HCT116 (cell line): ENCODE data around the gene FBXO7. TPM values are rescaled to one million over a fixed set of nuclear protein-coding genes. Genes with fewer than 3 reads are reported as not detected.

Experiments
- ATAC-seq: fragments of 200-7000 bp; cut with Tn5 transposase; 2 replicates; pipeline ENCODE4 v1.9.1; 2020; ENCODE audit warnings: mild to moderate bottlenecking, moderate library complexity
- BruUV-seq: library from RNA; stranded (reverse); fragments of 400-500 nt; replicated peaks from 2 replicates; lab custom pipeline; 2021; lab: Mats Ljungman, UMichigan
- CTCF ChIA-PET: fragments of 300-600 bp; sonication (Branson Sonifier 250); formaldehyde crosslinking; loops from one replicate; lab custom pipeline; 2021; ENCODE audit warnings: antibody characterized with exemption; lab: Charles Lee
- POLR2A ChIA-PET: fragments of 300-600, 350-600 bp; sonication (Branson Sonifier 250); formaldehyde crosslinking; loops from one replicate; lab custom pipeline; 2021; ENCODE audit warnings: antibody characterized with exemption; lab: Charles Lee
- RAD21 ChIA-PET, 2 experiments: fragments of 300-600 bp; sonication (Branson Sonifier 250); formaldehyde crosslinking; loops; one replicate each; lab custom pipeline; 2023; ENCODE audit warnings: low total read pairs in 2 of 2; ENCODE audit not compliant: uncharacterized antibody in 2 of 2, unreplicated experiment in 2 of 2, low non-redundant PET in 1 of 2; lab: Charles Lee
- DNase-seq: peaks from one replicate; pipeline ENCODE4 v3.0.0-alpha.2; 2010; ENCODE audit warnings: low read depth, low spot score
- H2AFZ ChIP-seq: fragments of 200-600 bp; shearing (Covaris generic), sonication (generic); 2 replicates; pipeline ENCODE4 v1.6.1; 2017; ENCODE audit warnings: low read depth, mixed run types, mixed read lengths, antibody characterized with exemption, low read length; ENCODE audit not compliant: poor library complexity, severe bottlenecking
- H3K27ac ChIP-seq: 2 replicates; pipeline ENCODE4 v1.5.1; 2012; ENCODE audit warnings: low read depth, low read length
- H3K27me3 ChIP-seq: fragments of 200-600 bp; sonication (generic); 2 replicates; pipeline ENCODE4 v1.6.1; 2016; ENCODE audit warnings: mixed run types, low read length, mixed read lengths; ENCODE audit not compliant: insufficient read depth
- H3K36me3 ChIP-seq, 2 experiments: fragments of 200-500 bp in 1 of 2; fragments of 200-600 bp in 1 of 2; sonication (Bioruptor generic) in 1 of 2; sonication (generic) in 1 of 2; 2 replicates each; pipeline versions ENCODE4 v1.5.1 to v1.6.1; 2014 to 2016; ENCODE audit warnings: low read length in 2 of 2, inconsistent platforms in 1 of 2, mixed read lengths in 1 of 2, mixed run types in 1 of 2; ENCODE audit not compliant: insufficient read depth in 2 of 2, control insufficient read depth in 1 of 2
- H3K4me1 ChIP-seq, 2 experiments: fragments of 200-600 bp in 1 of 2; sonication (generic) in 1 of 2; 2 replicates each; pipeline versions ENCODE4 v1.5.1 to v1.6.1; 2012 to 2017; ENCODE audit warnings: low read length in 2 of 2, inconsistent platforms in 1 of 2, mild to moderate bottlenecking in 1 of 2, mixed read lengths in 1 of 2, mixed run types in 1 of 2, moderate library complexity in 1 of 2; ENCODE audit not compliant: insufficient read depth in 2 of 2, control insufficient read depth in 1 of 2
- H3K4me2 ChIP-seq: fragments of 200-600 bp; sonication (generic); 2 replicates; pipeline ENCODE4 v1.6.1; 2017; ENCODE audit warnings: mixed run types, low read length, mixed read lengths
- H3K4me3 ChIP-seq, 2 experiments: fragments of 200-600 bp in 1 of 2; sonication (generic) in 1 of 2; replicated peaks in 1 of 2; 2 replicates each; pipeline ENCODE4 v1.5.1; 2011 to 2016; ENCODE audit warnings: low read length in 2 of 2, control low read depth in 1 of 2, low read depth in 1 of 2, mild to moderate bottlenecking in 1 of 2, mixed read lengths in 1 of 2, mixed run types in 1 of 2
- H3K79me2 ChIP-seq: fragments of 200-600 bp; sonication (generic); 2 replicates; pipeline ENCODE4 v1.6.1; 2017; ENCODE audit warnings: mild to moderate bottlenecking, mixed run types, low read length, moderate library complexity, mixed read lengths; ENCODE audit not compliant: insufficient read depth
- H3K9ac ChIP-seq: fragments of 200-600 bp; sonication (generic); 2 replicates; pipeline ENCODE4 v1.6.1; 2016; ENCODE audit warnings: low read length, mixed read lengths
- H3K9me2 ChIP-seq: fragments of 200-600 bp; sonication (generic), shearing (Covaris generic); 2 replicates; pipeline ENCODE4 v1.6.1; 2017; ENCODE audit warnings: mixed run types, mild to moderate bottlenecking, moderate library complexity; ENCODE audit not compliant: insufficient read depth
- H3K9me3 ChIP-seq, 2 experiments: fragments of 200-500 bp in 1 of 2; fragments of 200-600 bp in 1 of 2; sonication (Bioruptor generic) in 1 of 2; sonication (generic) in 1 of 2; 2 replicates each; pipeline ENCODE4 v1.6.1; 2014 to 2017; ENCODE audit warnings: low read length in 2 of 2, mixed read lengths in 2 of 2, inconsistent platforms in 1 of 2, low read depth in 1 of 2, mild to moderate bottlenecking in 1 of 2, mixed run types in 1 of 2, moderate library complexity in 1 of 2; ENCODE audit not compliant: control insufficient read depth in 1 of 2, insufficient read depth in 1 of 2
- H4K20me1 ChIP-seq: fragments of 200-600 bp; sonication (generic), shearing (Covaris generic); 2 replicates; pipeline ENCODE4 v1.6.1; 2017; ENCODE audit warnings: mixed run types, mild to moderate bottlenecking, moderate library complexity; ENCODE audit not compliant: insufficient read depth
- ELF1 ChIP-seq: IDR thresholded peaks from 2 replicates; pipeline ENCODE4 v1.6.1; 2012; ENCODE audit warnings: low read depth, borderline replicate concordance
- EZH2phosphoT487 ChIP-seq: fragments of 200-600 bp; IDR thresholded peaks from 2 replicates; pipeline ENCODE4 v1.6.1; 2018; ENCODE audit warnings: antibody characterized with exemption, borderline replicate concordance
- FOSL1 ChIP-seq: IDR thresholded peaks from 2 replicates; pipeline ENCODE4 v1.6.1; 2012; ENCODE audit warnings: low read depth
- JUND ChIP-seq: IDR thresholded peaks from 2 replicates; pipeline ENCODE4 v1.6.1; 2012
- SIN3A ChIP-seq: IDR thresholded peaks from 2 replicates; pipeline ENCODE4 v1.6.1; 2012; ENCODE audit warnings: low read depth
- SP1 ChIP-seq: IDR thresholded peaks from 2 replicates; pipeline ENCODE4 v1.6.1; 2012; ENCODE audit warnings: low read depth
- TCF7L2 ChIP-seq: IDR thresholded peaks from 2 replicates; pipeline ENCODE4 v1.7.0; 2011; ENCODE audit warnings: borderline replicate concordance, inconsistent platforms; ENCODE audit not compliant: insufficient read depth, insufficient read length; ENCODE audit errors: extremely low read depth
- YY1 ChIP-seq: IDR thresholded peaks from 2 replicates; pipeline ENCODE4 v1.6.1; 2011; ENCODE audit warnings: low read length, low read depth, moderate library complexity, mild to moderate bottlenecking; ENCODE audit not compliant: insufficient replicate concordance; ENCODE audit errors: extremely low read depth
- ZFX ChIP-seq: fragments of 450-650 bp; IDR thresholded peaks from 2 replicates; pipeline ENCODE4 v1.6.1; 2017
- intact Hi-C: fragments of 100-400 bp; cut with micrococcal nuclease; formaldehyde crosslinking; loops from 2 replicates; pipeline ENCODE4 v1.10.0; 2022
- total RNA-seq: library from RNA; stranded (reverse); gene quantifications from one replicate; pipeline ENCODE4 v1.2.1, GENCODE V29; 2021; ENCODE audit not compliant: unreplicated experiment
- TF ChIP-seq, protein P1 (sequence below): IDR thresholded peaks from 2 replicates; pipeline ENCODE4 v1.6.1; 2012
- TF ChIP-seq, protein P2 (sequence below): IDR thresholded peaks from 2 replicates; pipeline ENCODE4 v1.6.1; 2012

FBXO7 gene
- total RNA-seq, 1 experiment from 2014 or later, result 69.2 TPM

DNA sequence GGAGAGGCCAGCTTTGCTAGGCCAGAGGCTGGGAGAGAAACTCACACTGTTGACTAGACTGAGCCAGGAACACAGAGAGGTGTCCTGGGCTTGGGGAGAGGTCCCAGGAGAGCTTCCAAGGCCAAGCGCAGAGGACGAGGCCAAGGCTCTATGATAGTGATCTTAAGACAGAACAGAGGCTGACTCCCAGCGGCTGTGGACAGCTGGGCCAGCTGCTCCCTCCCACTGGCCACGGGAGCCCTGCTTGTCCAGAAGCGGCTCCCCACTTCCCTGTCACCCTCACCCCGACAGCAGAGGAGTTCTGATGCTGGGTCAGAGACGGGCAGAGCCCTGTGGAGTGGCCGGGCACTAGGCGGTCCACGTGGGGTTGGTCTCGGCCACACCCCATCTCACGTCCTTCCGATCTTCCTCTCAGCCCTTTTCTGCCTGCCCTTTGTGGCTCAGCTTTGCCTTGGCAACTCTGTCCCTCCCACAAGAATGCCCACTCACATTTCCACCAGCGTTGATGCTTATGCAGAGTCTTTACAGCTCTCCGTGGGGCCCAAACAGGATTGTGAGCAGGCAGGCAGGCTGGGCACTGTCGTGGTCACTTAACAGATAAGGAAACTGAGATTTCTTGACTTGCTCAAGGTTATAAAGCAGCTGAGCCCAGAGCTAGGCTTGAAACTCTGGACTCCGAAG lies 68.2 kb downstream of the FBXO7 start:
- POLR2A ChIA-PET, result no interaction called here
- Histone ChIP-seq H2AFZ (no peak overlapping the region), H3K4me1 (no peaks in the 10 kb centered on the region), H3K9me3 (no peaks in the 10 kb centered on the region), H3K79me2 (no peaks in the 10 kb centered on the region), H3K4me3 (no peak overlapping the region), H3K9me2 (no peaks in the 10 kb centered on the region), H3K27ac (no peak overlapping the region), H3K36me3 (no peaks in the 10 kb centered on the region), H3K4me2 (no peak overlapping the region), H4K20me1 (no peaks in the 10 kb centered on the region), H3K27me3 (peaks cover 41% of the 10 kb centered on the region), H3K9ac (no peak overlapping the region)
- CTCF ChIA-PET, result no interaction called here
- ATAC-seq (no peak), DNase-seq (no peak)
- RAD21 ChIA-PET, result interaction anchor here in 1 of 2 experiments (1.4 kb wide), 1 partner anchor 254 kb away, joined by 3 read pairs; no protein-coding TSS in a partner anchor
- TF ChIP-seq ELF1 (no peak), TCF7L2 (no peak), SP1 (no peak), JUND (no peak), SIN3A (no peak), FOSL1 (no peak), YY1 (no peak)
- TF ChIP-seq, protein P1, sequence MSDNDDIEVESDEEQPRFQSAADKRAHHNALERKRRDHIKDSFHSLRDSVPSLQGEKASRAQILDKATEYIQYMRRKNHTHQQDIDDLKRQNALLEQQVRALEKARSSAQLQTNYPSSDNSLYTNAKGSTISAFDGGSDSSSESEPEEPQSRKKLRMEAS, result no peak
- TF ChIP-seq, protein P2, sequence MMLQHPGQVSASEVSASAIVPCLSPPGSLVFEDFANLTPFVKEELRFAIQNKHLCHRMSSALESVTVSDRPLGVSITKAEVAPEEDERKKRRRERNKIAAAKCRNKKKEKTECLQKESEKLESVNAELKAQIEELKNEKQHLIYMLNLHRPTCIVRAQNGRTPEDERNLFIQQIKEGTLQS, result no peak
- BruUV-seq, result no TSS peak
- intact Hi-C loops, result no loop called here

DNA sequence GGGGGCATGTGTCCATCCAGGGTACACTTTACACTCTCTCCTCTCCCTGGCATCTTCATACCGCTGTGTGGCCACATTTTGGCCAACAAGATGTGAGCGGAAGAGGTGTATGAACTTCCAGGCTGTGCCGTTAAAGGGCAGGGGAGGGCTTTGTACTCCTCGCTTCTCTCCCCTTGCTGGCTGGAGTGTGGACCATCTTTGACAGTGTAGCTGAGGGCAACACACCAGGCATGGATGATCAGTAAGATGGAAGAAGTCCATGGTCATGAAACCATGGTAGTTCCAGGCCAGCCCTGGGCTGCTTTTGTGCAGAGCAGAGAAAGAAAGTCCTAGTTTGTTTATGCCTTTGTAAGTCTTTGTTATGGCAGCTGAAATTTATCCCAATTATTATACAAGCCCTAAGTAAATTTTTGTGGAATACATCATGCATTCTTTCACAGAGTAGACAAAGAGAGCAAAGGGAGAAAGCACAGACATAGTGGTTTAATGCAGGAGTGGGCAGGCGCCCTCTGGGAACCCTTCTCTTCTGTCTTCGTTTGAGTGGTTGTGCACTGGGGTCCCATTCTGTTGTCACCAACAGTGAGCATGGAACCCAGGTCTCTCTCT lies 70.4 kb downstream of the FBXO7 start:
- no peak overlapping the region for H3K4me3 ChIP-seq
- H3K27me3 ChIP-seq, result peaks cover 30% of the 10 kb centered on the region
- H3K9me2 ChIP-seq, result no peaks in the 10 kb centered on the region
- ChIA-PET POLR2A (no interaction called here), CTCF (no interaction called here), RAD21 (no interaction called here)
- H4K20me1 ChIP-seq, result no peaks in the 10 kb centered on the region
- H3K79me2 ChIP-seq, result no peaks in the 10 kb centered on the region
- H3K9me3 ChIP-seq, result no peaks in the 10 kb centered on the region
- H3K4me2 ChIP-seq, result no peak overlapping the region
- H3K27ac ChIP-seq, result no peak overlapping the region
- no peaks in the 10 kb centered on the region for H3K36me3 ChIP-seq
- ATAC-seq (no peak), DNase-seq (no peak)
- no peak for TF ChIP-seq EZH2phosphoT487
- TF ChIP-seq, protein P1, result no peak
- TF ChIP-seq ZFX, result no peak
- TF ChIP-seq FOSL1, result no peak
- intact Hi-C loops, result no loop called here
- H3K4me1 ChIP-seq, result no peaks in the 10 kb centered on the region
- no peak overlapping the region for H2AFZ ChIP-seq
- no peak overlapping the region for H3K9ac ChIP-seq
- BruUV-seq, result no TSS peak
